NCI-H774 (cell line): ENCODE data around the gene E2F4.

Source experiments
- DNase-seq: peaks from one replicate; lab custom pipeline; 2025; lab: John Stamatoyannopoulos, UW

E2F4 gene

DNA sequence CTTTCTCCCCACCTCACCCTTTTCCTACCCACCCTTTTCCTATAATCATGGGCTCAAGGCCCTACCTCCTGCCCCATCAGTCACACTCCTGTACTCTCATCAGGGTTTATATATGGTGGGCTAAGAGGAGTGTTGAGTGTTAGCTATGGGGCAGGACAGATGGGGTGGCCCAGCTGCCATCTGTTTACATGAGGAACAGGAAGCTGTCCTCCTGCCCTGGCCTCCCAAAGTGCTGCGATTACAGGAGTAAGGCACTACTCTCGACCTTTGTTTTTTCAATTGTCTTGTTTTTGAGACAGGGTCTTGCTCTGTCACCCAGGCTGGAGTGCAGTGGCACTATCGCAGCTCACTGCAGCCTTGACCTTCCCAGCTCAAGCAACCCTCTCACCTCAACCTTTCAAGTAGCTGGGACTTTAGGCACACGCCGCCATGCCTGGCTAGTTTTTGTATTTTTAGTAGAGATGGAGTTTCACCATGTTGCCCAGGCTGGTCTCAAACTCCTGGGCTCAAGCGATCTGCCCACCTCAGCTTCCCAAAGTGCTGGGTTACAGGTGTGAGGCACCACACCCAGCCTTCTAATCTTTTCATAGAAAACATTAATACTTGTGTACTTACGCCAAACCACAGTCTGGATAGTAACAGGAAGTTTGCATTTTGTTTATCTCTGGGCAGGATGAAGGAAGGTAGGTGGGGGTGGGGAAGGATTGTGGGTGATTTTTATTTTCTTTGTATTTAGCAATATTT, 33.9 kb upstream of the E2F4 start:
- DNase-seq: no peak

DNA sequence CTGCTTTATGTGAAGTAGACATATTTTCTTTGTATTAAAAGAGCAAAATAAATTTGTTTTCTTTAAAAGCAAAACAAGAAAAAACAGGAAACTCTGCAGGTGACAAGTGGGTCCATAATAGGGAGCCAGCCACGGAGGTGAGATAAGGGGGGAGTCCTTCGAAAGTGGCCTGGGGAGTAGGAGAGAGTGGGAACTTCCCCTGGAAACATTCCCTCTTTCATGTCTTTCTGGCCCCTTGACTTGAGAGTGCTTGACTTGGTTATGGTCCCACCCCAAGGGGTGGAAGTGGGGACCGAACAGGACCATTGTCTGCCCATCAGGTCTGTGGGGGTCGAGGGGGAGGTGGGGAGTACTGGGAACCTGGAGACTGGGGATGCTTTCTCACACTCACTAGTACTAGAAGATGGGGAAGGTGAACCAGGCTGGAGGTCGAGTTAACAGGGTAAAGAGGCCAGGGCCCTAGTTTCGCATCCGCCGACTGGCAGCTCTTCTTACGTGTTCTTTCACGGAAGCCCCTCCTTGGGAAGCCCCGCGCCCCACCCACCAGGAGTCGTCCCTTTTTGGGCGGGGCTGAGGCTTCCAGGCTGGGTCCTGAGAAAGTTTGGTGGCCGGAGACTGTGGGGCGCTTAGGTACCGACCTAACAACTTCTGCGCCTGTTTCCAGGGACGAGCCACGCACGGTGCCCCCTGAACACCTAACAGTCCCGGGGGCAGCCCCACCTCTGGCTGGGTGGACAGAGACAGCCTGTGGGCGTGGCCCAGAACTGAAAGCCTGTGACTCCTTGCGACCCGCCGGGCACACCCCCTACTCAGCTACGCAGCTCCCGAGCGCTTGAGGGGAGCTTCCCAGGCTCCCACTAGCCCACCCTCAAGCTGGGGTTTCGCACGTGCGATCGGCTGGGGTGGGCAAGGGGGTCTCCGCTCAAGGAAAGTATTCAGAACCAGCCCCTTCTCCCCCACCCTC, 33.0 kb upstream of the E2F4 start:
- no peak for DNase-seq

DNA sequence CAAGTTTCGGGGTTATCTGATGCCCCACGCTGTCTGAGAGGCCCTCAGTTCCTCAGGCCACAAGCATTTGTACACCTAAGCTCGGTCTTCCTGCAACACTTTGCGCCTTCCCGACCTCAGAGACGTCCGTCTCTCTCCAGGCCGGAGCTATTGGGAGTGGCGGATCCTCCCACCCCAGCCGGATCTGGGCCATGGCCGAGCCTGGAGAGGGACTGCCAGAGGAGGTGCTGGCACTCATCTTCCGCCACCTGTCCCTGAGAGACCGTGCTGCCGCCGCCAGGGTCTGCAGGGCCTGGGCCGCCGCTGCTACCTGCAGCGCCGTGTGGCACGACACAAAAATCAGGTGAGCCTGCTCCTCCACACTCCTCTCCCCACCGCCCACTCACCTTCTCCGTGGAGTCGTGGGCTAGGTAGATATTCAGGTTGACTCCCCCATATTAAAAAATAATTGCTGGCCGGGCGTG, 30.3 kb upstream of the E2F4 start:
- no peak for DNase-seq

DNA sequence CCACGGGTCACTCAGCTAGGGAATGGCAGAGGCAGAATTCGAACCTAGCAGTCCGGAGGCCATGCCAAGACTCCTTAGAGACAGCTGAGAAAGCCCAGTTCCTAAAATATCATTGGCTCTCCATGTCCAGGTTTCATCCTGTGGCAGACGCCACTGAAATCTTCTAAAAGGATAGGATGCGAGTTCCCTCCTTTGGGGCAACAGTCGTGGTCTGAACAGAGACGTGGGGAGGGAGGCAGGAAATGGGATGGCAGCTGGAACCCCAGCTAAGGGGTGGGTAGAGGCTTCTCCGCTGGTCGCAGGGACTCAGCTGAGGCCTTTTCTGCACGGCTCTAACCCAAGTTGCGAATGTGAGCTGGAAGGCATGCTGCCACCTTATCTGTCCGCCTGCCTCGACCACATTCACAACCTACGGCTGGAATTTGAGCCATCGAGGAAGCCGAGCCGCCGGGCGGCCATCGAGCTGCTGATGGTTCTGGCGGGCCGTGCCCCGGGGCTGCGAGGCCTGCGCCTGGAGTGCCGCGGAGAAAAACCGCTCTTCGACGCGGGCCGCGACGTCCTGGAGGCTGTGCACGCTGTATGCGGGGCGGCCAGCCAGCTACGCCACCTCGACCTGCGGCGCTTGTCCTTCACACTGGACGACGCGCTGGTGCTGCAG, 29.3 kb upstream of the E2F4 start:
- DNase-seq: no peak

DNA sequence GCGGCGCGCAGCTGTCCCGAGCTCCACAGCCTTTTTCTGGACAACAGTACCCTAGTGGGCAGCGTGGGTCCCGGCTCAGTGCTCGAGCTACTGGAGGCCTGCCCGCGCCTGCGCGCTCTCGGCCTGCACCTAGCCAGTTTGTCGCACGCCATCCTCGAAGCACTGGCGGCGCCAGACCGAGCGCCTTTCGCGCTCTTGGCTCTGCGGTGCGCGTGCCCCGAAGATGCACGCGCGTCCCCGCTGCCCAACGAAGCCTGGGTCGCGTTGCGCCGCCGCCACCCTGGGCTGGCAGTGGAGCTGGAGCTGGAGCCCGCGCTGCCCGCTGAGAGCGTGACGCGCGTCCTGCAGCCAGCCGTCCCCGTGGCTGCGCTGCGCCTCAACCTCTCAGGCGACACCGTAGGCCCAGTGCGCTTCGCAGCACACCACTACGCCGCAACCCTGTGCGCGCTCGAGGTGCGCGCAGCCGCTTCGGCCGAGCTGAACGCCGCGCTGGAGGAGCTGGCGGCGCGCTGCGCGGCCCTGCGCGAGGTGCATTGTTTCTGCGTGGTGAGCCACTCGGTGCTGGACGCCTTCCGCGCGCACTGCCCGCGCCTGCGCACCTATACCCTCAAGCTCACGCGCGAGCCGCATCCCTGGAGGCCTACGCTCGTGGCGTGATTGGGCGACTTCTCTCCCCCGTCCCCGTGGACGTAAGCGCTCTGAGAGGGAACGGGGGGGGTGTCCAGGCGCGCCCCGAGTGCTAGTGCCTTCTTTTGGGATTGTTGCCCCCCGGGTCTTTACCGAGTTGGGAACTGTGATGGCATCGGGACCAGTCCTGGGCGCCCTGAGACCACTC, 28.6 kb upstream of the E2F4 start:
- DNase-seq: peak; percentile 41

DNA sequence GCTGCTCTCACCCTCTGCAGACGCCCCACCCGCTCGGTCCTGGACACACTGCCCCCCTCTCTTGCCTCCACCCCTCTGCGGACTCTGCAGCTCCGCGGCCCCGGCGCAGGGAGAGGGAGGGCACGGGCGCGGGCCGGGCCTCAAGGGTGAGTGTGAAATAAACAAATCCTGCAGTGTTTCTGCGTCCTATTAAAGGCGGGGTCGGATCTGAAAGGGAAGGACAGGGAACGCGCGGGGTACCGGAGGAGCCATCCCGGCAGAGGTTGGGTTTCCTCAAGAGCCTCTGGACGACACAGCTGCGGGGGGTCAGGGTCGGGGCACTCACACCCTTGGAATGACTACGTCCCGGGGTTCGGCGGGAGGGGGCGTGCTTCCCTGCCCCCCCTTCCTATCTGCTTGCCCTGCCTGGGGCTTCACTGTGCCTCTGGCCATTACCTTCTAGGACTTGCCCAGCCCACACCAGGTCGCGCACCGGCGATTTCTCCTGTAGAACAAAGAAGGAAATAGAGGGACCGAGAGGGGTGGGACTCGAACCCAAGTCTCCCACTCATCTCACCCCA, 27.9 kb upstream of the E2F4 start:
- DNase-seq: no peak

DNA sequence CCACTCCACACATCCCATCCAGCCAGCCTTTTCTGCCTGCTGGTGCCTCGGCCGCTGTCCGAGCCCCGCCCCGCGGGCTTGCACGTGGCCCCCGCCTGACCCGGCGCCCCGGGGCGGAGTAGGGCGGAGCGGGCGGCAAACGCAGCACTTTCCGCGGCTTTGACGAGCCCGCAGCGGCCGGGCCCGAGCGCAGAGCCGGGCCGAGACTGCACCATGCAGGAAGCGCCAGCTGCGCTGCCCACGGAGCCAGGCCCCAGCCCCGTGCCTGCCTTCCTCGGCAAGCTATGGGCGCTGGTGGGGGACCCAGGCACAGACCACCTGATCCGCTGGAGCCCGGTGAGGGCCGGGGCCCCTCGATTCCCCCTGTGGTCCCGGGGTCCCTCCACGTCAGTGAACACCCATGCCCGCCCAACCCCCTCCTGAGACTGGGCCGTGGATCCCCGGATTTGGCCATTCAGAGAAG, 27.3 kb upstream of the E2F4 start, which contains the start of gene HSF4:
TSS of gene HSF4 (plus strand) at position 147 of the 463 bp plus-strand sequence. CDS start at position 214, 67 bp downstream.
- no peak for DNase-seq

DNA sequence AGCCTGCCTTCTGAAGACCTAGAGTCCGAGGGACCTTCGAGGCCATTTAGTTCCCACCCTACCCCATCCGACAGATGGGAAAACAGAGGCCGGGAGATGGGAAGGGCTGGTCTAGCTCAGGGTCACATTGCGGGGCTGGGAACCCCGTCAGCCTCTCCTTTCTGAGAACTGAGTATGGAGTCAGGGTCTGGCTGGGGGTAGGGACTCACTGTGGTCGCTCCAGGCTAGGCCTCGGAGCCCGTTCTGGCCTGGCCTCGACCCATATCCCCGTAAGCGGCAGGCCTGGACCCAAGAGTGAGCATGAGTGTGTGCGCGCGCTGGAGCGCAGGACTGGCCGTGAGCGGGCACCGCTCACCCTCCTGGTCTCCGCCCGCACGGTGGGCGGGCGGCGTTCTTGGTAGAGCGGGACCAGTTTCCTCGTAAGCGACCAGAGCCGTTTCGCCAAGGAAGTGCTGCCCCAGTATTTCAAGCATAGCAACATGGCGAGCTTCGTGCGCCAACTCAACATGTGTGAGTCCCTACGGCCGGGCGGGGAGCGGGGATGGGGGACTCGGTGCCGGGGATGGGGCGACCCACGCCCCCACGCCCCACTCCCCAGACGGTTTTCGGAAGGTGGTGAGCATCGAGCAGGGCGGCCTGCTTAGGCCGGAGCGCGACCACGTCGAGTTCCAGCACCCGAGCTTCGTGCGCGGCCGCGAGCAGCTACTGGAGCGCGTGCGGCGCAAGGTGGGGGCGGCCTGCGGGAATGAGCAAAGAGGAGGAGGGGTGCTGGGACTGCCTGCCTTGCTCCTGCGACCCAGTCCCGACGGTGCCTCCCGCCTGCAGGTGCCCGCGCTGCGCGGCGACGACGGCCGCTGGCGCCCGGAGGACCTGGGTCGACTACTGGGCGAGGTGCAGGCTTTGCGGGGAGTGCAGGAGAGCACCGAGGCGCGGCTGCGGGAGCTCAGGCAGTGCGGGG, 26.6 kb upstream of the E2F4 start:
- no peak for DNase-seq

DNA sequence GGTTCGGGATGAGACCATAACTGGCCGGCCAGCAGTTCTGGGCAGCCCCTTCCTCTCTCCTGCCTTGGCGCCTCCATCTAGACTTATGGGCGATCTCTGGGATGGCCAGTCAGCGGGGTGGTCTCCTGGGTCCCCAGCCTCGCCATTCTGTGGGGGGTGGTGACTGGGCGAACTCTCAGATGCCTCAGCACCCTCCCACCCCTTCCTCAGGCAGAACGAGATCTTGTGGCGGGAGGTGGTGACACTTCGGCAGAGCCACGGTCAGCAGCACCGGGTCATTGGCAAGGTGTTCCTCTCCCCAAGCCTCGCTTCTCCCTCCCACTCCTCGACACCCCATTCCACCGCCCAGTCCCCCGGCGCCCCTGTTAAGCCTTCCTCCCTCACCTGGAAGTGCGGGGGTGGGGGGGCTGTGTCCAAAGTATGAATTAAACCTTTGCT, 25.8 kb upstream of the E2F4 start:
- DNase-seq: no peak

DNA sequence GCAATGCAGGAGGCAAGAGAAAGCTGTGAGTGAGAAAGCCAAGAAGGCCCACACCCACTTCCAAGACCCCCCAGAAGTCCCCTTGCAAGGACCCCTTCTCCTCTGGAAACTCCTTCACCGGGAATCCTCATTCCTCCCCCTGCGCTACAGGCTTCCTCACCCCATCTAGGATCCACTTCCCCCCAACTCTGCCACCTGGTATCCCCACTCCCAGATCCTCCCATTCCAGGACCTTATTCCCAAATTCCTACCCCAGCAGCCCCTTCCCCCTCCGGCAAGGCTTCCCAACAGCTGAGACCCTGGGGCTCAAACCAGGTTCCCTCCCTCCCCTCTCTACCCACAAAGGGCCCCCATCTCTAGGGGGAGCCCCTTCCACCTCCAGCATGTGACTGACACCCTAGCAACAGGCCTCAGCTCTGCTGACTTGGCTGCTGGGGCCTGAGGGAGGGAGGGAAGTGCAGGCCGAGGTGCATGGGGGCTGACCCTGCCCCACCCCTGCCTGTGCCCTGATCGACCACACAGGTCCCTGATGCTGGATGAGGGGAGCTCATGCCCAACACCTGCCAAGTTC, 25.3 kb upstream of the E2F4 start:
- DNase-seq: no peak

DNA sequence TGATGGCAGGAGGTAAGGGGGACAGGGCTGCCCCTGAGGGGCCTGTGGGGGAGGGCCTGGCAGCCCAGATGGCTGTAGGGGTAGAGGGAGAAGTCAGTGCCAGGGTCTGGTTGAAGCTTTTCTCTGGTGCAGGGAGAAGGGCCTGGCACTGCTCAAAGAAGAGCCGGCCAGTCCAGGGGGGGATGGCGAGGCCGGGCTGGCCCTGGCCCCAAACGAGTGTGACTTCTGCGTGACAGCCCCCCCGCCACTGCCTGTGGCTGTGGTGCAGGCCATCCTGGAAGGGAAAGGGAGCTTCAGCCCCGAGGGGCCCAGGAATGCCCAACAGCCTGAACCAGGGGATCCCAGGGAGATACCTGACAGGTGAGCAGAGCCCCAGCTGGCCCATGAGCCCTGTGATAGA, 24.4 kb upstream of the E2F4 start:
- DNase-seq: no peak

DNA sequence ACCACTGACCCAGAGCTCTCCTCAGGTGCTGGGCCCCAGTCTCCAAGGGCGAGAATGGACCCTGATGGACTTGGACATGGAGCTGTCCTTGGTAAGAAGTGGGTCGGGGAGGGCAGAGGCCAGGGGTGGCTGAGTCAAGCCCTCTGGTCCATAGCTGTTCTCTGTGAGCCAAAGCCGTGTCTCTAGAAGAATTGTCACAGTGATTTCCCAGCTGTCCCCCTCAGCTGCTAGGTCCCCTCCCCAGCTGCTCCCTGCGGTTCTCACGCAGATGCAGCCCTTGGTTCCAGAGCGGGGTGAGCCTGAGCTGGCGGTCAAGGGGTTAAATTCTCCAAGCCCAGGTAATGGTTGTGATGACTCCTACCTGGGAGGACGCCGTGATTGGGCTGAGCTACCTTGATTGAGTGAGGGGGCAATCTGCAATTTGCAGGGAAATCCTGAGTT, 22.9 kb upstream of the E2F4 start:
- DNase-seq: no peak

DNA sequence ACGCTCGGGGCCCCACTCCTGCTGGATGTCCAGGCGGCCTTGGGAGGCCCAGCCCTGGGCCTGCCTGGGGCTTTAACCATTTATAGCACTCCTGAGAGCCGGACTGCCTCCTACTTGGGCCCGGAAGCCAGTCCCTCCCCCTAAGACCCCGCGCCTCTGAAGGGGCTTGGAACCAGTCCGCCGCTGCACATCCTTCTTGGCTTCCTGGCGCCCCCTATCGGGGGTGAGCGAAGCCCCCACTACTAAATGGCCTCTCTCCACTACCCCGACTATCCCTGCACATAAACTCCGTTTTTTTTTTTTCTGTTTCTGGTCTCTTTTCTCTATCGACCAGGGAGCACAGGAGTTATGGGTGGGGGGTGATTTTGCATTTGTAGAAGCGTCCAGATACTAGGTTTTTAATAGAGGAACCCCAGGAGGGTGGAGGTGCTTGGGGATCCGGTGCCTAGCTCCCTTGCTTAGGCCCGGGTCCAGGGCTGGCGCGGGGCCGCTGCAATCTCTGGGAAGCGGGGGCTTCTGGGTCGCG, 22.2 kb upstream of the E2F4 start:
- no peak for DNase-seq

DNA sequence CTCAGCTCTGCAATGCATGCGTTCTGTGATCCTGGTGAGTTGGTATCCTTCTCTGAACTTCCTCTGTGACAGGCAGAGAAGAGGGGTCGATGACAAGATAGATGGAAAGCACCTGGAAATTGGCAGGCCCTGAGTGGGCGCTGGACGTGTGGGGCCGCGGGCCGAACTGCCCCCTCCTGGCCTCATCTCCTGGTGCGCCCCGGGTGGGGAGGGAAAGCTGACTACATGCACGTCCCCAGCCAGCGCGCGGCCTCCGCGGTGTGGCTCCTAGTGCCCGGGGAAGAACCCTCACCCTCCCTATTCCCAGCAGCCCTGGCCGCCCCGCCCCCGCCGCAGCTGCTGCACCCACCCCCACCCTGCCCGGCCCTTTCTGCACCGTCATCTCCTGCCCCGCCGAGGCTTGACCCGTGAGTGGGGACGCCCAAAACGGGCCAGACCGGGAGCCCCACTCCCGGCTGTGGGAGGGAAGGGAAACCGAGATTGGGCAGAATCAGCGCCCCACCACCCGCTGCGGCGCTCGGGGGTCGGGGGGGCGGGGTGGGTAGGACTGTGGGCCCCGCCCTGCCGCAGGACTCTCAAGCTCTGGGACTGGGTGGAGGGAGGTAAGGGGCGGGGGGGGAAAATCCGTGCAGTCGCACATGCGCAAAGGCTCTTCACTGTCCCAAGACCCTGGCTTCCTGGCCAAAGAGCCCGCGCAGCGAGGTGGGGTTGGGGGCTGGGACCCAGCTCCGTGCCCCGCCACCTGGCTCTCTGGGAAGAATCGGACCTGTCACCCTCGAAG, 21.6 kb upstream of the E2F4 start, which contains the start of gene NOL3:
TSS of gene NOL3 (plus strand) at position 371 of the 781 bp plus-strand sequence.
- peak; percentile 47 for DNase-seq

DNA sequence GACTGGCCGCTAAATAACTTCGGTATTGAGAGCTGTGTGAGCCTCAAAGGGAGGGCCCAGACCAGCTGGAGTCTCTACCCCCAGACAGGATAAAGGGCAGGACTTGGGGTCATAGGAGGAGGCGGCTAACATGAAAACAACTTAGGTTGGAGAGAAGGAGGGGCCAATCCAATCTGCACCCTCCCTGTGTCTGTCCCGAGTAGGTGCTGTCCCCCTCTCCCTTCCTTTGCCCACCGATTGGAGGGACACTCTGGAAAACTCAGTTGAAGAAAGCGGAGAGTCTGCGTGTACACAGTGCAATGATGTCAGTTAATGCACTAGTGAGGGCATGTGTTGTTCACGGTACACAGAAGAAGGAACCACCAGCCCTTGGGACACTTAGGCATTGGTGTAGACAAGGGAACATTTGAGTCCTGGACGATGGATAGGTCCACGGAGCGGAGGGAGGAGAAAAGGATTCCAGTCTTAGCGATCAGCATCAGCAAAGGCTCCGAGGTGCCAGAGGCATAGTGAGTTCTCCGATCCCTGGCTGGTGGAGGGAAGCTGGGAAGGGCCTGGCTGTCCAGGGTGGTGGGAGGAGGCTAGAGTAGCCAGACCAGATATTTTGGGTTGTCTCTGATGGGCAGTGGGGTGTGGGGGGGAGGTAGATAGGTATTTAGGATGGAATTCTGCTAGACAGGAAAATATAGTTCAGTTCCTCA, 20.9 kb upstream of the E2F4 start:
- DNase-seq: no peak

DNA sequence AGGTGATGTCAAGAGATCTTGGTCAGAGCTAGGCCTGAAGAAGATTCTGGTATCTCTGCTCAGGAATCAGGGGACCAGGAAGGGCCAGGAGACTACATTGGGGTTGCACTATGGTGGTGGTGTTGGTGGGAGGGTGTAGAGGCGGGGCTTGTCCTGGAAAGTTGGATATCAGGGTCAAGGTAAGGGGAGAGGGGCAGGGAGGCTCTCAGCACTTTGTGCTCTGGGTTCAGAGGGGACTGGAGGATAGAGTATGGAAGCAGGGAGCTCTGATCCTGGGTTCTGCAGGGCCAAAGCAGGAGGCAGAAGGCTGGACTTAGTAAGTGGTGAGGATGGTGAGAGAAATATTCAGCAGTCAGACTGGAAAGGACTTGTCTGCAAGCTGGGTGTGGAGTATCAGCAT, 18.6 kb upstream of the E2F4 start:
- no peak for DNase-seq
